PC-3 (cell line): ENCODE results near the gene FLOT1.

ENCODE experiments used
- EZH2 ChIP-seq: fragments of 300-600 bp; sonication (generic); IDR thresholded peaks from one replicate; pipeline ENCODE4 v1.6.1; 2017; ENCODE audit warnings: antibody characterized with exemption, mild to moderate bottlenecking, low read length; ENCODE audit not compliant: unreplicated experiment
- EZH2phosphoT487 ChIP-seq: fragments of 300-600 bp; sonication (generic); IDR thresholded peaks from 2 replicates; pipeline ENCODE4 v1.6.1; 2018; ENCODE audit warnings: mild to moderate bottlenecking, antibody characterized with exemption, low read length, borderline replicate concordance
- TF ChIP-seq, protein P1 (sequence below): fragments of 300-600 bp; sonication (generic); conservative IDR thresholded peaks from 2 replicates; pipeline ENCODE4 v1.5.1; 2017; ENCODE audit warnings: antibody characterized with exemption, low read depth, mild to moderate bottlenecking, low read length

DNA sequence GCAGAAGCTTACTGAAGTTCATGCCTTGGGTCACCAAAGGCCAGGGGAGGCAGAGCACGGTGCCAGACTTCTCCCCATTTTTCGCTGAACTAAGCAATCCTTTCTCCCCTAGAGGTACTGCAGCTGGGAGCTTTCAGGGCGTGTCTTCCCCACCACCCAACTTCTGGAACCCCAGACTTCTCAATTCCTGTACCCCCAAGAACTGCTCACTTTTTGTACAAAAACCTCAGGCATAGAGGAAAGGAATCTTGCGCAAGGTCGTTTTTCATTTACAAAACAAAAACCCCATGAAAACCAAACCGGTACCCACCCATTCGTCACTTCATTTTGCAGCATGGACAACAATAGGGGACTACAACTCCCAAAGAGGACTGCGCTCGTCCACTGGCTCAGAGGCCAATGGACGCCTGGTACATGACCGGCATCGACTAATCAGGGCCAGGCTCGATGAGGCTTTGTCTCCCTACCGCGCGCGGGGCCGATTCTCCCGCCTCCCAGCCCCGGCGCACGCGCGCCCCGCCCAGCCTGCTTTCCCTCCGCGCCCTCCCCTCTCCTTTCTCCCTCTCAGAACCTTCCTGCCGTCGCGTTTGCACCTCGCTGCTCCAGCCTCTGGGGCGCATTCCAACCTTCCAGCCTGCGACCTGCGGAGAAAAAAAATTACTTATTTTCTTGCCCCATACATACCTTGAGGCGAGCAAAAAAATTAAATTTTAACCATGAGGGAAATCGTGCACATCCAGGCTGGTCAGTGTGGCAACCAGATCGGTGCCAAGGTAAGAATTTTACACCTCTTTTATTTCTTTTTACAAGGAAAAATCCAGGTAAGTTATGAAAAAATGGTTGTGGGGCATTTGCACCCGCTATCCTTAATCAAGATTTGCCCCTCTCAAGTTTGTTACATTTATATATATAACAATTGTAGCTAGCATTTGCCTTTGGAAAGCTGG, 22.4 kb downstream of the FLOT1 start, which contains the start of gene TUBB:
- TF ChIP-seq, protein P1, sequence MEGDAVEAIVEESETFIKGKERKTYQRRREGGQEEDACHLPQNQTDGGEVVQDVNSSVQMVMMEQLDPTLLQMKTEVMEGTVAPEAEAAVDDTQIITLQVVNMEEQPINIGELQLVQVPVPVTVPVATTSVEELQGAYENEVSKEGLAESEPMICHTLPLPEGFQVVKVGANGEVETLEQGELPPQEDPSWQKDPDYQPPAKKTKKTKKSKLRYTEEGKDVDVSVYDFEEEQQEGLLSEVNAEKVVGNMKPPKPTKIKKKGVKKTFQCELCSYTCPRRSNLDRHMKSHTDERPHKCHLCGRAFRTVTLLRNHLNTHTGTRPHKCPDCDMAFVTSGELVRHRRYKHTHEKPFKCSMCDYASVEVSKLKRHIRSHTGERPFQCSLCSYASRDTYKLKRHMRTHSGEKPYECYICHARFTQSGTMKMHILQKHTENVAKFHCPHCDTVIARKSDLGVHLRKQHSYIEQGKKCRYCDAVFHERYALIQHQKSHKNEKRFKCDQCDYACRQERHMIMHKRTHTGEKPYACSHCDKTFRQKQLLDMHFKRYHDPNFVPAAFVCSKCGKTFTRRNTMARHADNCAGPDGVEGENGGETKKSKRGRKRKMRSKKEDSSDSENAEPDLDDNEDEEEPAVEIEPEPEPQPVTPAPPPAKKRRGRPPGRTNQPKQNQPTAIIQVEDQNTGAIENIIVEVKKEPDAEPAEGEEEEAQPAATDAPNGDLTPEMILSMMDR: no peak
- no peak for TF ChIP-seq EZH2
- no peak for TF ChIP-seq EZH2phosphoT487
